Measurements from ENCODE around the gene ALPG. TPM values are rescaled to one million over a fixed set of nuclear protein-coding genes. Genes with fewer than 3 reads are reported as not detected.
"Not testable (repeated sequence)": the region's sequence is repeated elsewhere in the genome, so short reads cannot be mapped to it uniquely, and the experiment has no call there.

The ALPG gene
- total RNA-seq, 4 donors from 2014 or later = not detected

- intact Hi-C loops (cut with DNase I; ENCODE audit: low total_unique reads) = no loop called here
- DNase-seq (no peak), ATAC-seq (no peak)
- no peak overlapping the region for H3K4me3 ChIP-seq
- H3K27ac ChIP-seq = no peak overlapping the region
- H3K36me3 ChIP-seq = no peaks in the 10 kb centered on the region
- TF ChIP-seq POLR2A (IDR thresholded peaks at IDR 0.05) (no peak), CTCF (IDR thresholded peaks at IDR 0.05 in 4 of 5, conservative IDR thresholded peaks at IDR 0.05 in 1 of 5) (no peak)
- H3K4me1 ChIP-seq = peaks cover 0 to 9% of the 10 kb centered on the region in 2 donors
- no peaks in the 10 kb centered on the region for H3K9me3 ChIP-seq
- in situ Hi-C loops (cut with MboI; ENCODE audit: low sequenced_read_pairs in 4 of 4) = no loop called here
- H3K27me3 ChIP-seq = peaks cover 49 to 61% (median 54%) of the 10 kb centered on the region in 3 donors
These were observed 16.0 kb upstream of the ALPG start for GRCh38 chr2:232390661-232391060.

GRCh38 chr2:232393556-232393955, 13.1 kb upstream of the ALPG start:
- H3K4me1 ChIP-seq = no peaks in the 10 kb centered on the region
- intact Hi-C loops (cut with DNase I; ENCODE audit: low total_unique reads) (no loop called here), in situ Hi-C loops (cut with MboI; ENCODE audit: low sequenced_read_pairs in 4 of 4) (no loop called here)
- no peak for ATAC-seq
- H3K36me3 ChIP-seq = no peaks in the 10 kb centered on the region
- no peak for DNase-seq
- TF ChIP-seq POLR2A (IDR thresholded peaks at IDR 0.05) = no peak
- TF ChIP-seq CTCF (IDR thresholded peaks at IDR 0.05 in 4 of 5, conservative IDR thresholded peaks at IDR 0.05 in 1 of 5) = no peak
- no peak overlapping the region for H3K4me3 ChIP-seq
- no peak overlapping the region for H3K27ac ChIP-seq
- H3K27me3 ChIP-seq = peaks cover 28 to 41% (median 30%) of the 10 kb centered on the region in 3 donors
- no peaks in the 10 kb centered on the region for H3K9me3 ChIP-seq

GRCh38 chr2:232394431-232394830, 12.2 kb upstream of the ALPG start:
- ATAC-seq; DNase-seq; H3K27ac ChIP-seq; H3K9me3 ChIP-seq; in situ Hi-C loops (cut with MboI; ENCODE audit: low sequenced_read_pairs in 4 of 4); H3K4me3 ChIP-seq; H3K4me1 ChIP-seq; H3K36me3 ChIP-seq; intact Hi-C loops (cut with DNase I; ENCODE audit: low total_unique reads): not testable (repeated sequence)
- H3K27me3 ChIP-seq = peaks cover 22 to 37% (median 23%) of the 10 kb centered on the region in 3 donors

- intact Hi-C loops (cut with DNase I; ENCODE audit: low total_unique reads) (no loop called here), in situ Hi-C loops (cut with MboI; ENCODE audit: low sequenced_read_pairs in 4 of 4) (no loop called here)
- ATAC-seq (no peak), DNase-seq (no peak)
- Histone ChIP-seq H3K4me3 (no peak overlapping the region), H3K27ac (no peak overlapping the region), H3K27me3 (peaks cover 12 to 28% (median 23%) of the 10 kb centered on the region in 3 donors), H3K4me1 (no peaks in the 10 kb centered on the region), H3K9me3 (no peaks in the 10 kb centered on the region), H3K36me3 (no peaks in the 10 kb centered on the region)
- TF ChIP-seq POLR2A (IDR thresholded peaks at IDR 0.05) (no peak), CTCF (IDR thresholded peaks at IDR 0.05 in 4 of 5, conservative IDR thresholded peaks at IDR 0.05 in 1 of 5) (no peak)
These were observed 11.1 kb upstream of the ALPG start for GRCh38 chr2:232395586-232395985.

- no peak overlapping the region for H3K4me3 ChIP-seq
- intact Hi-C loops (cut with DNase I; ENCODE audit: low total_unique reads) = no loop called here
- H3K27ac ChIP-seq = no peak overlapping the region
- H3K9me3 ChIP-seq = no peaks in the 10 kb centered on the region
- DNase-seq (no peak), ATAC-seq (no peak)
- H3K36me3 ChIP-seq = no peaks in the 10 kb centered on the region
- in situ Hi-C loops (cut with MboI; ENCODE audit: low sequenced_read_pairs in 4 of 4) = no loop called here
- no peaks in the 10 kb centered on the region for H3K4me1 ChIP-seq
- H3K27me3 ChIP-seq = peaks cover 1 to 17% (median 15%) of the 10 kb centered on the region in 3 donors
- TF ChIP-seq POLR2A (IDR thresholded peaks at IDR 0.05) (no peak), CTCF (IDR thresholded peaks at IDR 0.05 in 4 of 5, conservative IDR thresholded peaks at IDR 0.05 in 1 of 5) (no peak)
These were observed 10.0 kb upstream of the ALPG start for GRCh38 chr2:232396683-232397082.
